8988T (cell line): ENCODE data around the gene PIGB.
"Not testable (repeated sequence)": the region's sequence is repeated elsewhere in the genome, so short reads cannot be mapped to it uniquely, and the experiment has no call there.

ENCODE experiments used
- DNase-seq: peaks from one replicate; pipeline ENCODE4 v3.0.0; 2011

PIGB gene

GRCh38 chr15:55387027-55387426 lies 68.0 kb downstream of the PIGB start:
- no peak for DNase-seq

GRCh38 chr15:55389264-55389607 lies 70.2 kb downstream of the PIGB start:
- DNase-seq = no peak

- no peak for DNase-seq
Observed at GRCh38 chr15:55394694-55395093, 75.7 kb downstream of the PIGB start.

- DNase-seq = no peak
Observed at GRCh38 chr15:55398243-55398642, 79.2 kb downstream of the PIGB start.

GRCh38 chr15:55400050-55400449 lies 81.0 kb downstream of the PIGB start:
- DNase-seq = not testable (repeated sequence)

- DNase-seq = no peak
Observed at GRCh38 chr15:55401786-55402246, 82.8 kb downstream of the PIGB start.

- DNase-seq = no peak
Observed at GRCh38 chr15:55402707-55403106, 83.7 kb downstream of the PIGB start.

- no peak for DNase-seq
Observed at GRCh38 chr15:55403531-55403930, 84.5 kb downstream of the PIGB start.
